GM19025 (cell line): ENCODE data around the gene LRFN4.

ENCODE experiments used
- ATAC-seq: cut with Tn5 transposase; IDR thresholded peaks from one replicate; pipeline ENCODE4 v1.9.1; 2021; ENCODE audit warnings: mild to moderate bottlenecking, low read depth, moderate library complexity; ENCODE audit not compliant: unreplicated experiment

Gene LRFN4

DNA sequence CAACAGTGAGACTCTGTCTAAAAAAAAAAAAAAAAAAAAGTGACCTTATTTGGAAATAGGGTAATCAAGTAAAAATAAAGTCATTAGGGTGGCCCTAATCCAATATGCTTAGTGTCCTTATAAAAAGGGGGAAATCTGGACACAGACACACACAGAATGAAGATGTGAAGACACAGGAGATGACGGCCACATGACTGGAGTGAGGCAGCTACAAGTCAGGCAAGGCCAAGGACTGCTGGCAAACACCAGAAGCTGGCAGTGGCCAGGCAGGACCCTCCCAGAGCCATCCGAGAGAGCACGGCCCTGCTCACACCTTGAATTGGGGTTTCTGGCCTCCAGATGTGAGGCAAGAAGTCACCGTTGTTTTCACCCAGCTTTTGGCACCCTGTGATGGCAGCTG, 28.6 kb downstream of the LRFN4 start:
- no peak for ATAC-seq

- ATAC-seq, result no peak
Measured at GRCh38 chr11:66885950-66886440, 29.1 kb downstream of the LRFN4 start.

DNA sequence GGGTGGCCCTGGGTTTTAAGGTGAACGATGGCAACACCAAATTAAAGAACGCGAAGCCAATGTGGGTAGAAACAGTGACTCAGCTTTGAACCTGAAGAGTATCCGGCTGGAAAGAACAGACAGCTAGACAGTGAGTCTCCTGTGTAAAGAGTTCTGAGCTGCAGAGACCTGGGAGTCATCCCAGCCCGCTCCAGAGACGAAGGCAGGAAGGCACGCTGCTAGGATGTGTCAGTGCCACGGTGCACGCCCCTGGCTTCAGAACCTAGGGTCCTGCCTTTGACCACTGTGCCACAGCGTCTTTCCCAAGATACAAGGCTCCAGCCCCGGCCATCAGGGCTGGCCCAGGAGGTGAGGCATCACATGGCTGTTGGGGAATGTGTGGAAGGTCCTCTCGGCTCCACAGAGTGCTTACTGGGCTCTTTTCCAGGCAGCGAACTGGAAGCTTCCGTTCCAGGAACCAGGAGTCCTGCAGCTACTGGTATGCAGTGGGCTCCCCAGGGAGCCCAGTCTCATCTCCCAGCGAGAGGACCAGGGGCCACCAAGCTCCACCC, 29.9 kb downstream of the LRFN4 start:
- ATAC-seq, result no peak

- ATAC-seq, result no peak
Measured at GRCh38 chr11:66887526-66887925, 30.7 kb downstream of the LRFN4 start.

GRCh38 chr11:66888282-66888681, 31.4 kb downstream of the LRFN4 start:
- ATAC-seq, result no peak

GRCh38 chr11:66889960-66890359, 33.1 kb downstream of the LRFN4 start:
- no peak for ATAC-seq

- no peak for ATAC-seq
Measured at GRCh38 chr11:66891851-66892660, 35.2 kb downstream of the LRFN4 start.

- no peak for ATAC-seq
Measured at GRCh38 chr11:66892911-66893310, 36.0 kb downstream of the LRFN4 start.

DNA sequence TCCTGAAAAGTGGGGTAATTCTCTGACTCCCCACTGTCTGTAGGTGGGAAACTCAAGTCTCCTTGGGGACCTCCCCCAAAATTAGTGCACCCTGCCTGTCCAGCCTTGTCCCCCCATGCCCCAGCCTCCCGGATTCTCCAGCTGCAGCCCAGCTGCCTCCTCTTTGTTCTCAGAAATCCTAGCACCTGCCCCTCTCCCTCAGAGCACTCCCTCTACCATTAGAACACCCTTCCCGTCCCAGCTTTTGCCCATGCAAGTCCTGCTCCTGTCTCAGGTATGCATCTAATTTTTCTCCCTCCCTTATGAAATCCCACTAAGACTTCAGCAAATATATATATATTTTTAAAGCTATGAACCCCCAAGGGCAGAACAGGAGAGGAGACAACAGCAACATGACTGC, 37.3 kb downstream of the LRFN4 start:
- no peak for ATAC-seq

DNA sequence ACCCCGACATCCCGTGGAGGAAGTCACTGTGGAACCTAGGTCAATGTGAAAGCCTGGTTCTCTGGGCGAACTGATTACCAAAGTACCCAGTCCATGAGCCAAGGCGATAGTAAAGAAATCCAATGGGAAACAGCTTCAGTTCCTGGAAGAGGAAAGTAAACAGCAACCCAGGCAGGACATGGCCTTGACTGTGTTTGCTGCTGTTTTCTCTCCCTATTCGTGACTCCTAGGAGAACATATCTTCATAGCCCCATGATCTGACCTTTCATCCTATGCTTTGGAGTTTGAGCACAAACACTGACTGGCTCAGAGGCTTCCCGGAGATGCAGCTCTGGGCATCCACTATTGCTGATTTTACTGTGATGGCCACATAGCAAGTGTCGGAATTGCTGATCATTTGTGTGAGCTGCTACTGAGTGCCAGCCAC, 45.1 kb downstream of the LRFN4 start:
- ATAC-seq, result no peak

- no peak for ATAC-seq
Measured at GRCh38 chr11:66902486-66903177, 45.8 kb downstream of the LRFN4 start.

- ATAC-seq, result no peak
Measured at GRCh38 chr11:66904055-66904454, 47.2 kb downstream of the LRFN4 start.

- no peak for ATAC-seq
Measured at GRCh38 chr11:66904561-66904960, 47.7 kb downstream of the LRFN4 start.

- ATAC-seq, result no peak
Measured at GRCh38 chr11:66904981-66905521, 48.2 kb downstream of the LRFN4 start.

DNA sequence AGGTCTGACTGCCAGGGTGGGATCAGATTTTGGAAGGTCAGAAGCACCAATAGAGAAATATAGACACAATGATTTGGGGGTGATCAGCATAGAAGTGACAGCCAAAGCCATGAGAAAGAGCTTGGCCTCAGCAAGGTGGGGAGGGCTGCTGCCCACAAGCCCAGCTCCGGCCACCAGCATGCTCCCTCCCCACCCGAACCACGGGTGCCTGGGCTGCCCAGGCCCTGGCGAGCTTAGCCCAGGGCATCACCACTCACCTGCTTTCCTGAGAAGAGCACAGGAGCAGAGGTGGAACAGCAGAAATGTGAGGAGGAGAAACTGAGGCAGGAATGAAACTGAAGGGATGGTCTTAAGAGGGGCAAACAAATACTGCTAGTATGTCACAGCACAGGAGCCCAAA, 48.8 kb downstream of the LRFN4 start:
- ATAC-seq, result no peak

GRCh38 chr11:66906061-66906733, 49.3 kb downstream of the LRFN4 start:
- ATAC-seq, result no peak

- ATAC-seq, result no peak
Measured at GRCh38 chr11:66907751-66908630, 51.1 kb downstream of the LRFN4 start.

GRCh38 chr11:66909181-66909580, 52.3 kb downstream of the LRFN4 start:
- ATAC-seq, result no peak

DNA sequence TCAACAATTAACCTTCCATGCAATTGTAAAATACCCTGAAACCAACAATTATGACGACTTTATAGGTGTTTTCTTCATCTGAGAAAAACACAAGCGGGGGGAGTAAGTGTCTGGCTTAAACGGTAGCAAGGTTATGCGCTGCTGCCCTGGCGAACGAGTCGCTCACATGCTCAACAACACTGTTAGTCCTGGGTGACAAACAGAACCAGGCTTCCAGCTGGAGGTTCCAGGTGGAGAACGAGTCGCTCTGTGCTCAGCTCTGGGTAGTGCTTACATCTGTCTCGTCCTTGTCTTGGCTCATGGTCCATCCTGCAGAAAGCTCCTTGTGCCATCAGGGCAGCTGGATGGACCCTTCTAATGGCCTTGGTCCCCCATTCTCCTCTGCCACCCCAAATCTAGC, 53.2 kb downstream of the LRFN4 start:
- ATAC-seq, result no peak
